WERI-Rb-1 (cell line): ENCODE data around the gene ABCA12.

Experiments used
- DNase-seq: peaks from one replicate; pipeline ENCODE4 v3.0.0-alpha.2; 2020
- H3K27ac ChIP-seq: fragments of 250-450 bp; sonication (Bioruptor Pico); 2 replicates; pipeline ENCODE4 v1.5.1; 2020; ENCODE audit warnings: mild to moderate bottlenecking, moderate library complexity
- H3K27me3 ChIP-seq: fragments of 250-450 bp; sonication (Bioruptor Pico); 2 replicates; pipeline ENCODE4 v1.5.1; 2021; ENCODE audit warnings: mild to moderate bottlenecking, low read depth, moderate library complexity; ENCODE audit not compliant: insufficient read depth, severe bottlenecking
- H3K36me3 ChIP-seq: fragments of 250-450 bp; sonication (Bioruptor Pico); 2 replicates; pipeline ENCODE4 v1.5.1; 2020; ENCODE audit warnings: mild to moderate bottlenecking, moderate library complexity
- H3K4me3 ChIP-seq: 2 replicates; pipeline ENCODE4 v1.5.1; 2011; ENCODE audit warnings: low read depth, mild to moderate bottlenecking, control low read depth, low read length
- H3K9me3 ChIP-seq: fragments of 250-450 bp; sonication (Bioruptor Pico); 2 replicates; pipeline ENCODE4 v1.5.1; 2021; ENCODE audit warnings: mild to moderate bottlenecking, moderate library complexity; ENCODE audit not compliant: severe bottlenecking
- CTCF ChIP-seq: IDR thresholded peaks from 2 replicates; pipeline ENCODE4 v1.5.1; 2011; ENCODE audit warnings: low read depth, mild to moderate bottlenecking, control low read depth, inconsistent platforms, low read length

Gene ABCA12

GRCh38 chr2:215003001-215003400 is 135.4 kb downstream of the ABCA12 start:
- Histone ChIP-seq H3K4me3 (no peak overlapping the region), H3K9me3 (no peaks in the 10 kb centered on the region), H3K36me3 (no peaks in the 10 kb centered on the region), H3K27ac (no peak overlapping the region), H3K27me3 (no peaks in the 10 kb centered on the region)
- DNase-seq = no peak
- no peak for TF ChIP-seq CTCF

- H3K9me3 ChIP-seq = no peaks in the 10 kb centered on the region
- peak; percentile 37; the same call in 1 of the 2 replicates for TF ChIP-seq CTCF
- H3K4me3 ChIP-seq = no peak overlapping the region
- peak; percentile 44 for DNase-seq
- H3K27ac ChIP-seq = no peak overlapping the region
- no peaks in the 10 kb centered on the region for H3K27me3 ChIP-seq
- H3K36me3 ChIP-seq = no peaks in the 10 kb centered on the region
These were observed 135.9 kb downstream of the ABCA12 start for GRCh38 chr2:215002500-215002899.

- DNase-seq = no peak
- TF ChIP-seq CTCF = no peak
- no peaks in the 10 kb centered on the region for H3K27me3 ChIP-seq
- no peaks in the 10 kb centered on the region for H3K36me3 ChIP-seq
- H3K9me3 ChIP-seq = no peaks in the 10 kb centered on the region
- no peak overlapping the region for H3K4me3 ChIP-seq
- H3K27ac ChIP-seq = no peak overlapping the region
These were observed 137.7 kb downstream of the ABCA12 start for GRCh38 chr2:215000721-215001120.

- Histone ChIP-seq H3K27ac (no peak overlapping the region), H3K9me3 (no peaks in the 10 kb centered on the region), H3K4me3 (no peak overlapping the region), H3K27me3 (no peaks in the 10 kb centered on the region), H3K36me3 (no peaks in the 10 kb centered on the region)
- no peak for TF ChIP-seq CTCF
- DNase-seq = no peak
These were observed 142.3 kb downstream of the ABCA12 start for GRCh38 chr2:214995926-214996670.

GRCh38 chr2:214995409-214995808 is 143.0 kb downstream of the ABCA12 start:
- no peak for TF ChIP-seq CTCF
- Histone ChIP-seq H3K4me3 (no peak overlapping the region), H3K27ac (no peak overlapping the region), H3K36me3 (no peaks in the 10 kb centered on the region), H3K27me3 (no peaks in the 10 kb centered on the region), H3K9me3 (no peaks in the 10 kb centered on the region)
- DNase-seq = no peak

- H3K9me3 ChIP-seq = no peaks in the 10 kb centered on the region
- no peaks in the 10 kb centered on the region for H3K36me3 ChIP-seq
- no peak for DNase-seq
- no peak overlapping the region for H3K27ac ChIP-seq
- no peak for TF ChIP-seq CTCF
- no peaks in the 10 kb centered on the region for H3K27me3 ChIP-seq
- H3K4me3 ChIP-seq = no peak overlapping the region
These were observed 145.5 kb downstream of the ABCA12 start for GRCh38 chr2:214992911-214993310.
